ENCODE measurements around the gene DNAH2. TPM values are rescaled to one million over a fixed set of nuclear protein-coding genes. Genes with fewer than 3 reads are reported as not detected.

The DNAH2 gene
- total and polyA plus RNA-seq, 2 donors (not counting 3 experiments of a cell fraction or from before 2014, with no cell fraction given) = 0.10 to 0.11 TPM

- no peak for DNase-seq (ENCODE audit: low read depth, low spot score)
- H3K79me2 ChIP-seq (ENCODE audit: control insufficient read depth, insufficient read depth, low read length) = no peaks in the 10 kb centered on the region
- ChIA-PET CTCF (no interaction called here), POLR2A (no interaction called here)
- no peak overlapping the region for H2AFZ ChIP-seq (ENCODE audit: low read depth, low read length)
- no peaks in the 10 kb centered on the region for H3K9me3 ChIP-seq (replicated peaks; ENCODE audit: control insufficient read depth, insufficient read depth, low read length)
- H3K36me3 ChIP-seq (ENCODE audit: control insufficient read depth in 2 of 2, extremely low read depth in 1 of 2, insufficient read depth in 2 of 2, low read length in 2 of 2) = peaks cover 8 to 14% of the 10 kb centered on the region in 2 experiments
- no peaks in the 10 kb centered on the region for H4K20me1 ChIP-seq (replicated peaks; ENCODE audit: control insufficient read depth, extremely low read depth, insufficient read depth, low read length)
- H3K4me3 ChIP-seq (replicated peaks in 1 of 3; ENCODE audit: insufficient read depth in 1 of 3, low read depth in 1 of 3, low read length in 3 of 3) = no peak overlapping the region
- H3K9ac ChIP-seq (replicated peaks; ENCODE audit: extremely low read depth, insufficient read depth, low read length) = no peak overlapping the region
- intact Hi-C loops (cut with micrococcal nuclease) = no loop called here
- peaks cover 9% of the 10 kb centered on the region for H3K4me1 ChIP-seq (ENCODE audit: control insufficient read depth, extremely low read depth, insufficient read depth, low read length)
- no peak for FAIRE-seq
- no TSS peak for BruUV-seq (replicated peaks)
- H3K9me1 ChIP-seq (replicated peaks; ENCODE audit: control insufficient read depth, extremely low read depth, insufficient read depth, low read length) = no peaks in the 10 kb centered on the region
- H3K27ac ChIP-seq (ENCODE audit: insufficient read depth, low read depth, low read length) = no peak overlapping the region
- dilution Hi-C loops (cut with MboI; ENCODE audit: extremely low pct_ligation_motif_present, low sequenced_read_pairs) = no loop called here
- no peak overlapping the region for H3K4me2 ChIP-seq (ENCODE audit: insufficient read depth, low read length)
- no peak for TF ChIP-seq GATA2 (IDR thresholded peaks at IDR 0.05; ENCODE audit: insufficient read depth, insufficient read length, low read depth, low read length)
- TF ChIP-seq POLR2AphosphoS5 (IDR thresholded peaks at IDR 0.05; ENCODE audit: insufficient read depth, low read depth, low read length) = no peak
- TF ChIP-seq JUN (IDR thresholded peaks at IDR 0.05; ENCODE audit: borderline replicate concordance, insufficient read depth, insufficient read length, low read depth) = no peak
- TF ChIP-seq, protein P1, sequence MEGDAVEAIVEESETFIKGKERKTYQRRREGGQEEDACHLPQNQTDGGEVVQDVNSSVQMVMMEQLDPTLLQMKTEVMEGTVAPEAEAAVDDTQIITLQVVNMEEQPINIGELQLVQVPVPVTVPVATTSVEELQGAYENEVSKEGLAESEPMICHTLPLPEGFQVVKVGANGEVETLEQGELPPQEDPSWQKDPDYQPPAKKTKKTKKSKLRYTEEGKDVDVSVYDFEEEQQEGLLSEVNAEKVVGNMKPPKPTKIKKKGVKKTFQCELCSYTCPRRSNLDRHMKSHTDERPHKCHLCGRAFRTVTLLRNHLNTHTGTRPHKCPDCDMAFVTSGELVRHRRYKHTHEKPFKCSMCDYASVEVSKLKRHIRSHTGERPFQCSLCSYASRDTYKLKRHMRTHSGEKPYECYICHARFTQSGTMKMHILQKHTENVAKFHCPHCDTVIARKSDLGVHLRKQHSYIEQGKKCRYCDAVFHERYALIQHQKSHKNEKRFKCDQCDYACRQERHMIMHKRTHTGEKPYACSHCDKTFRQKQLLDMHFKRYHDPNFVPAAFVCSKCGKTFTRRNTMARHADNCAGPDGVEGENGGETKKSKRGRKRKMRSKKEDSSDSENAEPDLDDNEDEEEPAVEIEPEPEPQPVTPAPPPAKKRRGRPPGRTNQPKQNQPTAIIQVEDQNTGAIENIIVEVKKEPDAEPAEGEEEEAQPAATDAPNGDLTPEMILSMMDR (IDR thresholded peaks at IDR 0.05; ENCODE audit: extremely low read depth in 1 of 2, insufficient read depth in 1 of 2, low read depth in 1 of 2, low read length in 2 of 2) = no peak
- TF ChIP-seq EZH2 (IDR thresholded peaks at IDR 0.05; ENCODE audit: borderline replicate concordance, low read depth, low read length, severe bottlenecking) = no peak
- TF ChIP-seq POLR2A (IDR thresholded peaks at IDR 0.05; ENCODE audit: low read depth, low read length) = no peak
- no peak for TF ChIP-seq MAX (IDR thresholded peaks at IDR 0.05; ENCODE audit: insufficient read depth, insufficient read length)
- no peak for TF ChIP-seq MYC (IDR thresholded peaks at IDR 0.05; ENCODE audit: low read depth, low read length)
- no peak for TF ChIP-seq FOS (IDR thresholded peaks at IDR 0.05; ENCODE audit: borderline replicate concordance, insufficient read depth, low read length)
- no peaks in the 10 kb centered on the region for H3K27me3 ChIP-seq (ENCODE audit: control insufficient read depth in 2 of 2, insufficient read depth in 2 of 2, low read length in 2 of 2)
These were observed 160.7 kb downstream of the DNAH2 start for GRCh38 chr17:7878234-7878633.
